ENCODE measurements around the gene CDH18. TPM values are rescaled to one million over a fixed set of nuclear protein-coding genes. Genes with fewer than 3 reads are reported as not detected.

CDH18 gene
- total RNA-seq, 2 experiments from 2014 or later, result not detected

DNA sequence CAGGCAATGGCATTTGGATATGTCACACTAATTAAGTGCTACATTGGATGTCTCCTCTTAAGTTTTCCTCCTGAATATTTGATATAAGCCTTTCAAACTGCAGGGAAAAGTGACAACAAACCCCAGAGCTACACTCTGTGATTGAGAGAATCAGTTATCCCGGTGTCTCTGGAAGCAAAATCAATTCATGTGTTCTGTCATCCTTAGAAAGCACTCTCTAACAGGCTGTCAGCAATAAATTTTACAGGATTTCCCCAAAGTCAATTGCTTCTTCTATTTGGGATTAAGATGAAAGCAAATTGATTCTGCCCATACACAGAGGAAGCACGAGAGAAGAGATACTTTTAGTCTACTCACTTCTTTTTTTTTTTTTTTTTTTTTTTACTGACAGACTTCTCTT is 332.4 kb downstream of the CDH18 start:
- Histone ChIP-seq H2AFZ (ENCODE audit: low read length) (no peak overlapping the region), H3K27ac (ENCODE audit: low read depth, low read length, poor library complexity, severe bottlenecking) (no peak overlapping the region), H3K4me3 (ENCODE audit: low read depth, low read length, poor library complexity, severe bottlenecking) (no peak overlapping the region), H3K36me3 (ENCODE audit: insufficient read depth, low read length) (no peaks in the 10 kb centered on the region), H3K9me2 (ENCODE audit: insufficient read depth, low read length) (no peaks in the 10 kb centered on the region), H3K9me3 (ENCODE audit: low read length) (no peaks in the 10 kb centered on the region), H3K4me1 (ENCODE audit: insufficient read depth, low read length, poor library complexity, severe bottlenecking) (no peaks in the 10 kb centered on the region), H3K79me2 (ENCODE audit: insufficient read depth, low read depth, low read length) (no peaks in the 10 kb centered on the region), H3K4me2 (ENCODE audit: low read length) (no peak overlapping the region), H4K20me1 (ENCODE audit: insufficient read depth, low read length) (no peaks in the 10 kb centered on the region)
- intact Hi-C loops (cut with micrococcal nuclease; ENCODE audit: unreplicated experiment), result no loop called here
- CTCF ChIA-PET (ENCODE audit: unreplicated experiment), result no interaction called here
- no TSS peak for BruUV-seq (replicated peaks)
- POLR2A ChIA-PET, result interaction anchor here (0.7 kb wide), 1 partner anchor 1216 kb away, joined by 5 read pairs; no protein-coding TSS in a partner anchor
- no peak for TF ChIP-seq EZH2phosphoT487 (IDR thresholded peaks at IDR 0.05; ENCODE audit: borderline replicate concordance, low read depth, low read length)
- TF ChIP-seq, protein P1, sequence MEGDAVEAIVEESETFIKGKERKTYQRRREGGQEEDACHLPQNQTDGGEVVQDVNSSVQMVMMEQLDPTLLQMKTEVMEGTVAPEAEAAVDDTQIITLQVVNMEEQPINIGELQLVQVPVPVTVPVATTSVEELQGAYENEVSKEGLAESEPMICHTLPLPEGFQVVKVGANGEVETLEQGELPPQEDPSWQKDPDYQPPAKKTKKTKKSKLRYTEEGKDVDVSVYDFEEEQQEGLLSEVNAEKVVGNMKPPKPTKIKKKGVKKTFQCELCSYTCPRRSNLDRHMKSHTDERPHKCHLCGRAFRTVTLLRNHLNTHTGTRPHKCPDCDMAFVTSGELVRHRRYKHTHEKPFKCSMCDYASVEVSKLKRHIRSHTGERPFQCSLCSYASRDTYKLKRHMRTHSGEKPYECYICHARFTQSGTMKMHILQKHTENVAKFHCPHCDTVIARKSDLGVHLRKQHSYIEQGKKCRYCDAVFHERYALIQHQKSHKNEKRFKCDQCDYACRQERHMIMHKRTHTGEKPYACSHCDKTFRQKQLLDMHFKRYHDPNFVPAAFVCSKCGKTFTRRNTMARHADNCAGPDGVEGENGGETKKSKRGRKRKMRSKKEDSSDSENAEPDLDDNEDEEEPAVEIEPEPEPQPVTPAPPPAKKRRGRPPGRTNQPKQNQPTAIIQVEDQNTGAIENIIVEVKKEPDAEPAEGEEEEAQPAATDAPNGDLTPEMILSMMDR (conservative IDR thresholded peaks at IDR 0.05; ENCODE audit: low read length), result no peak
- no peak for DNase-seq (ENCODE audit: low spot score)

- no peak overlapping the region for H3K4me2 ChIP-seq (ENCODE audit: low read length)
- H3K9me2 ChIP-seq (ENCODE audit: insufficient read depth, low read length), result no peaks in the 10 kb centered on the region
- H3K9me3 ChIP-seq (ENCODE audit: low read length), result no peaks in the 10 kb centered on the region
- DNase-seq (ENCODE audit: low spot score), result no peak
- intact Hi-C loops (cut with micrococcal nuclease; ENCODE audit: unreplicated experiment), result no loop called here
- no peaks in the 10 kb centered on the region for H3K4me1 ChIP-seq (ENCODE audit: insufficient read depth, low read length, poor library complexity, severe bottlenecking)
- no peaks in the 10 kb centered on the region for H3K79me2 ChIP-seq (ENCODE audit: insufficient read depth, low read depth, low read length)
- H3K4me3 ChIP-seq (ENCODE audit: low read depth, low read length, poor library complexity, severe bottlenecking), result no peak overlapping the region
- ChIA-PET CTCF (ENCODE audit: unreplicated experiment) (no interaction called here), POLR2A (interaction anchor here (0.6 to 0.7 kb wide), 3 partner anchors 10 to 1652 kb away, joined by 3 to 5 read pairs (median 4); no protein-coding TSS in a partner anchor)
- TF ChIP-seq, protein P1 (conservative IDR thresholded peaks at IDR 0.05; ENCODE audit: low read length), result no peak
- TF ChIP-seq EZH2phosphoT487 (IDR thresholded peaks at IDR 0.05; ENCODE audit: borderline replicate concordance, low read depth, low read length), result no peak
- no peak overlapping the region for H3K27ac ChIP-seq (ENCODE audit: low read depth, low read length, poor library complexity, severe bottlenecking)
- H2AFZ ChIP-seq (ENCODE audit: low read length), result no peak overlapping the region
- H3K36me3 ChIP-seq (ENCODE audit: insufficient read depth, low read length), result no peaks in the 10 kb centered on the region
- no peaks in the 10 kb centered on the region for H4K20me1 ChIP-seq (ENCODE audit: insufficient read depth, low read length)
- no TSS peak for BruUV-seq (replicated peaks)
Measured at GRCh38 chr5:19638461-19638860, 349.5 kb downstream of the CDH18 start.

GRCh38 chr5:19630876-19631275 is 357.1 kb downstream of the CDH18 start:
- TF ChIP-seq, protein P1 (conservative IDR thresholded peaks at IDR 0.05; ENCODE audit: low read length), result no peak
- no peak for DNase-seq (ENCODE audit: low spot score)
- intact Hi-C loops (cut with micrococcal nuclease; ENCODE audit: unreplicated experiment), result no loop called here
- Histone ChIP-seq H3K27ac (ENCODE audit: low read depth, low read length, poor library complexity, severe bottlenecking) (no peak overlapping the region), H3K4me1 (ENCODE audit: insufficient read depth, low read length, poor library complexity, severe bottlenecking) (no peaks in the 10 kb centered on the region), H3K9me2 (ENCODE audit: insufficient read depth, low read length) (no peaks in the 10 kb centered on the region), H3K9me3 (ENCODE audit: low read length) (no peaks in the 10 kb centered on the region), H3K36me3 (ENCODE audit: insufficient read depth, low read length) (no peaks in the 10 kb centered on the region), H4K20me1 (ENCODE audit: insufficient read depth, low read length) (no peaks in the 10 kb centered on the region), H3K4me3 (ENCODE audit: low read depth, low read length, poor library complexity, severe bottlenecking) (no peak overlapping the region), H3K79me2 (ENCODE audit: insufficient read depth, low read depth, low read length) (no peaks in the 10 kb centered on the region), H2AFZ (ENCODE audit: low read length) (no peak overlapping the region), H3K4me2 (ENCODE audit: low read length) (no peak overlapping the region)
- CTCF ChIA-PET (ENCODE audit: unreplicated experiment), result no interaction called here
- BruUV-seq (replicated peaks), result no TSS peak
- POLR2A ChIA-PET, result interaction anchor here (0.6 to 0.7 kb wide), 2 partner anchors 39 to 411 kb away, joined by 3 to 4 read pairs; no protein-coding TSS in a partner anchor
